D721Med (cell line): ENCODE measurements around the gene OOSP2.

Source experiments
- DNase-seq: peaks from one replicate; pipeline ENCODE4 v3.0.0; 2011; ENCODE audit warnings: low spot score; ENCODE audit not compliant: insufficient read length
- FAIRE-seq: peaks from 2 replicates; lab custom pipeline; 2011; peaks lifted over from hg19 to GRCh38; lab: Jason Lieb, UNC
- TF ChIP-seq, protein P1 (sequence below): IDR thresholded peaks from 2 replicates; pipeline ENCODE4 v1.5.1; 2012; ENCODE audit warnings: mild to moderate bottlenecking, control low read depth; ENCODE audit not compliant: insufficient read depth; ENCODE audit errors: missing control alignments

Gene OOSP2

DNA sequence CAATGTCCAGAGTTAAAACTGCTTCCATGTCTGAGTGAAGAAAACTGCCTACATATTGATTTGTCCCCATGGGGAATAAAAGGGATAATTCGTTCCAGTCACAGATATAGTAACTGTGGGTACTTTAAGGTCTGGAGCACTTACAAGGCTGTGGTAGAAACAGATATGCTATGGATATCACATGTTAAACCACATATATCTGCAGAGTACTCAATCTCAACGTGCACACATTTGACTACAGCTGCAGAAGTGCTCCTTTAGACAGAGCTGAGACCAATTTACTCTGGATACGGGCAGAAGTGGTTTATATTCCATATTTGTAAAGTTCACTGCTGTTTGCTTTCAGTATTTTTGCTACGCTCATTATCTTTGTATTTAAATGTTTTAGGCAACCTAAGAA, 38.5 kb downstream of the OOSP2 start:
- DNase-seq (no peak), FAIRE-seq (no peak)
- TF ChIP-seq, protein P1, sequence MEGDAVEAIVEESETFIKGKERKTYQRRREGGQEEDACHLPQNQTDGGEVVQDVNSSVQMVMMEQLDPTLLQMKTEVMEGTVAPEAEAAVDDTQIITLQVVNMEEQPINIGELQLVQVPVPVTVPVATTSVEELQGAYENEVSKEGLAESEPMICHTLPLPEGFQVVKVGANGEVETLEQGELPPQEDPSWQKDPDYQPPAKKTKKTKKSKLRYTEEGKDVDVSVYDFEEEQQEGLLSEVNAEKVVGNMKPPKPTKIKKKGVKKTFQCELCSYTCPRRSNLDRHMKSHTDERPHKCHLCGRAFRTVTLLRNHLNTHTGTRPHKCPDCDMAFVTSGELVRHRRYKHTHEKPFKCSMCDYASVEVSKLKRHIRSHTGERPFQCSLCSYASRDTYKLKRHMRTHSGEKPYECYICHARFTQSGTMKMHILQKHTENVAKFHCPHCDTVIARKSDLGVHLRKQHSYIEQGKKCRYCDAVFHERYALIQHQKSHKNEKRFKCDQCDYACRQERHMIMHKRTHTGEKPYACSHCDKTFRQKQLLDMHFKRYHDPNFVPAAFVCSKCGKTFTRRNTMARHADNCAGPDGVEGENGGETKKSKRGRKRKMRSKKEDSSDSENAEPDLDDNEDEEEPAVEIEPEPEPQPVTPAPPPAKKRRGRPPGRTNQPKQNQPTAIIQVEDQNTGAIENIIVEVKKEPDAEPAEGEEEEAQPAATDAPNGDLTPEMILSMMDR, result no peak

DNA sequence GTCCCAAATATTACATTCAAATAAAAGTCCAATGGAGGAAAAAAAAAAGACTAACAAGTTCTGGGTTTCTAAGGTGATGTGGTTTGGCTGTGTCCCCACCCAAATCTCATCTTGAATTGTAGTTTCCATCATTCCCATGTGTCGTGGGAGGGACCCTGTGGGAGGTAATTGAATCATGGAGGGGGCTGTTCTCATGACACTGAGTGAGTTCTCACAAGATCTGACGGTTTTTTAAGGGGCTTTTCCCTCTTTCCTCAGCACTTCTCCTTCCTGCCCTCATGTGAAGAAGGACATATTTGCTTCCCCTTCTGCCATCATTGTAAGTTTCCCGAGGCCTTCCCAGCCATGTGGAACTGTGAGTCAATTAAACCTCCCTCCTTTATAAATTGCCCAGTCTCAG, 40.3 kb downstream of the OOSP2 start:
- TF ChIP-seq, protein P1, result no peak
- FAIRE-seq (no peak), DNase-seq (no peak)

DNA sequence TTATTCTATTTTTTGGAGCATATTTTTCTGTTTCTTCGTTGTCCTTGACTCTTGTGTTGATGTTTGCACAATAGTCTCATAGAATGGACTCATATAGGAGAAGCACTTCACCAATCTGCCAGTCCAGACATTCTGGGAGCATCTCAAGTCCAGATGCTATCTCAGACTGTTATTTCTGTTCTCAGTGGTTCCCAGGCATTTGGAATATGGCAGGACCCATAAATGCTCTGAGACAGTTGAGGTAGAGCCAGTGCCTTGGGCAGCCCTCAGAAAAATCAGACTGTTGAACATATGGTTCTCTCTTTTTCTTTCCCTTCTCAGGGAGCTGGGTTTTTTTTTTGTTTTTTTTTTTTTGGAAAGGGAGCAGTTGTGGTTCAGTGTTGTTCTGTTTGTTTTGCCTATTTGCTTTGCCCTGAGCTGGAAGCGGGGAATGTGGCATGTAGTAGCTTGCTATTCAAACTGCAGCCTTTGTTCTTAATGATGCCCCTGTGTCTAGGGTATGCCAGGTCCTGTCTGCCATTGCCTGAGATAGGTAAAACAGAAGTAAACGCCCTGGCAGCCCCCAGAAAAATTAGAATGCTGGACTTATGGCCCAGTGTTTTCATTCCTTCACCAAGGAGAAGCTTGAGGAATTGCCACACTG, 44.5 kb downstream of the OOSP2 start:
- FAIRE-seq, result no peak
- TF ChIP-seq, protein P1, result no peak
- DNase-seq, result no peak

DNA sequence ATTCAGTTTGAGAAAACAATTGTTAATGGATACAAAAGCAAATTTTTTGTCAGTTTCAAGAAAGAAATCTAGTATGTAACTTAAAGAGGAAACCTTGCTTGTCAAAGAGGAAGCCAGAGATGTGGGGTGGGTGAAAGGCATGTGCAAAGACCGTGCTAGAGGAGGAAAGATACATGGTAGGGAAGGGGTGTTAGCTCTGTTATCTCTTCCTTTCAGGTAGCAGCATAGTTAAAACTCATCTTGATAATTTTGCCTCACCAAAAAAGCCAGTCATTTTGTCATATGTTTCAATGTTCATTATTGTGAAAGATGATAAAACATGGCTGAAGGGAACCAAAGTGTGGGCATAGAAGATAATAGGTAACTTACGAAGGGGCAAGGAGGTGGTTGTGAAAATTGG, 45.7 kb downstream of the OOSP2 start:
- DNase-seq (no peak), FAIRE-seq (no peak)
- TF ChIP-seq, protein P1, result no peak

DNA sequence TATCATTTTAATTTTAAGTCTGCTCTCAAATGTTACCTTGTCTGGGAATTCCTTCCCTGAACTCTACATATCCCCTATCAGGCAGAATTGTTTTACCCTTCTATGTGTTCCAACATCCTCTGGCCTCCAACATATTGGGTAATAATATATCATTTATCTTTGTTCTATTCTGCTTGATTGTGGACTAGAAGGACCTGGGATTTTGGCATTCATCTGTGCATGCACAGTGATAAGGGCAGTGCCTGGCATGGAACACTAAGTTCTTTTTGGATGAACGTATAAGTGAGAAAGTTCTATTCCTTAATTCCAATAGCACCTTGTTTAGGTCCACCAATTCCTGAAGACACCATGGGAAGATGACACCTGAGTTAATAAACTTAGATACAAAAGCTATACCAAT, 47.0 kb downstream of the OOSP2 start:
- TF ChIP-seq, protein P1, result no peak
- no peak for DNase-seq
- FAIRE-seq, result no peak

DNA sequence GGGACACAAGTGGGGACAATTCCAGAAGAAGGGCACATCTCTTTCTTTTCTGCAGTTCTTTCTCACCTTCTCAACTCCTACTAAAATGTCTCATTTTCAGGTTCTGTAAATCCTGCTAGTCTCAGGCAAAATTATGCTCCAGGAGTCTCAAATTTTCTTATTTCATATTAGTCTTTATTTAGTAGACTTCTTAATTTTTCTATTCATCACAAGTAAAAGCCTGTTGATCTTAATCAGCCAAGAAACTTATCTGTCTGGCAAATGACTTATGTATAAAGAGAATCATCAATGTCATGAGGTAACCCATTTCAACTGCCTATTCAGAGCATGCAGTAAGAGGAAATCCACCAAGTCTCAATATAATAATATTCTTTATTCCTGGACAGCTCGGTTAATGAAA, 48.2 kb downstream of the OOSP2 start, which contains the start of gene MS4A2:
Gene MS4A2, plus strand, starts transcription at position 301 of the 400 bp plus-strand sequence. CDS start 102 bp downstream, outside the sequence.
- FAIRE-seq (no peak), DNase-seq (no peak)
- TF ChIP-seq, protein P1, result no peak

DNA sequence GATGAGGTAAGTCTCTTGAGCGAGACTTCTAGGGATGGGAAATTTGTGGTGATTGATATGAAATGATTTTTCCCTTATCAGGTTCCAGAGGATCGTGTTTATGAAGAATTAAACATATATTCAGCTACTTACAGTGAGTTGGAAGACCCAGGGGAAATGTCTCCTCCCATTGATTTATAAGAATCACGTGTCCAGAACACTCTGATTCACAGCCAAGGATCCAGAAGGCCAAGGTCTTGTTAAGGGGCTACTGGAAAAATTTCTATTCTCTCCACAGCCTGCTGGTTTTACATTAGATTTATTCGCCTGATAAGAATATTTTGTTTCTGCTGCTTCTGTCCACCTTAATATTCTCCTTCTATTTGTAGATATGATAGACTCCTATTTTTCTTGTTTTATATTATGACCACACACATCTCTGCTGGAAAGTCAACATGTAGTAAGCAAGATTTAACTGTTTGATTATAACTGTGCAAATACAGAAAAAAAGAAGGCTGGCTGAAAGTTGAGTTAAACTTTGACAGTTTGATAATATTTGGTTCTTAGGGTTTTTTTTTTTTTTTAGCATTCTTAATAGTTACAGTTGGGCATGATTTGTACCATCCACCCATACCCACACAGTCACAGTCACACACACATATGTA, 55.4 kb downstream of the OOSP2 start:
- DNase-seq, result no peak
- FAIRE-seq, result no peak
- TF ChIP-seq, protein P1, result no peak
